ENCODE measurements around the gene CXXC1.
"Not testable (repeated sequence)": the region's sequence is repeated elsewhere in the genome, so short reads cannot be mapped to it uniquely, and the experiment has no call there.

CXXC1 gene

GRCh38 chr18:50268022-50268747 lies 19.3 kb downstream of the CXXC1 start:
- Histone ChIP-seq H3K36me3 (ENCODE audit: insufficient read depth, insufficient read length, low read length) (peaks cover 40% of the 10 kb centered on the region), H3K9ac (ENCODE audit: insufficient read length, low read depth) (peak overlapping the region; percentile 50), H3K4me3 (ENCODE audit: insufficient read length, low read depth) (peak overlapping the region; percentile 26), H3K4me1 (ENCODE audit: insufficient read depth, insufficient read length) (no peaks in the 10 kb centered on the region), H3K27me3 (ENCODE audit: insufficient read depth, insufficient read length) (no peaks in the 10 kb centered on the region), H3K9me3 (ENCODE audit: insufficient read depth, low read length) (no peaks in the 10 kb centered on the region)
- peak; percentile 51 for DNase-seq (ENCODE audit: low read depth, low spot score)
- no peak for TF ChIP-seq ZNF274 (IDR thresholded peaks at IDR 0.05; ENCODE audit: low read depth, low read length)
- no peak for TF ChIP-seq YY1 (IDR thresholded peaks at IDR 0.05; ENCODE audit: insufficient read depth, insufficient read length)

- Histone ChIP-seq H3K36me3 (ENCODE audit: insufficient read depth, insufficient read length, low read length) (peaks cover 21% of the 10 kb centered on the region), H3K9ac (ENCODE audit: insufficient read length, low read depth) (peak within 1 kb of the TSS; percentile 80)
Measured at GRCh38 chr18:50266248-50266704, 21.2 kb downstream of the CXXC1 start, which contains the start of gene CFAP53. Gene CFAP53 (minus strand): TSS chr18:50266495. CDS start chr18:50266404, 91 bp downstream.

DNA sequence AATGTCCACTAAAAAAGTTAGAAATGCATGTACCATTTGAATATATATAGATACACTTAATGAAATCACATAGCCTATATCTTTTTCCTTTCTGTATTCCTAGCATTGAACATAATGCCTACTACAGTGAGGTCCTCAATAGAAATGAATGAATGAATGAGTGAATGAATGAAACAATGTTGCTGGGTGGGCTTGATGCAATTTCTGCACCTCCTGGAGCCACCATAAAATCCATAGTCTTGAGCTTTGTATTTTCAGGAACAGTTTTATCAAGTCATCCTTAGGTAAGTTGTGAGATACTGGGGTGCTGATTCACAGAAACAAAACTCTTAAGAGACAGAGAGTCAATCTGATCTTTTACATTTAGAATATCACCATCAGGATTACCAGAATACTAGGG lies 24.5 kb downstream of the CXXC1 start:
- Histone ChIP-seq H3K9ac (ENCODE audit: insufficient read length, low read depth) (no peak overlapping the region), H3K36me3 (ENCODE audit: insufficient read depth, insufficient read length, low read length) (no peaks in the 10 kb centered on the region), H3K9me3 (ENCODE audit: insufficient read depth, low read length) (no peaks in the 10 kb centered on the region), H3K4me1 (ENCODE audit: insufficient read depth, insufficient read length) (no peaks in the 10 kb centered on the region), H3K27me3 (ENCODE audit: insufficient read depth, insufficient read length) (no peaks in the 10 kb centered on the region), H3K4me3 (ENCODE audit: insufficient read length, low read depth) (no peak overlapping the region)
- DNase-seq (ENCODE audit: low read depth, low spot score): no peak
- TF ChIP-seq ZNF274 (IDR thresholded peaks at IDR 0.05; ENCODE audit: low read depth, low read length) (no peak), SUZ12 (IDR thresholded peaks at IDR 0.05; ENCODE audit: extremely low read depth, insufficient read depth, insufficient read length) (no peak), YY1 (IDR thresholded peaks at IDR 0.05; ENCODE audit: insufficient read depth, insufficient read length) (no peak)

More at GRCh38 chr18:50266248-50266704, 21.2 kb downstream of the CXXC1 start, which contains the start of gene CFAP53:
- Histone ChIP-seq H3K9me3 (ENCODE audit: insufficient read depth, low read length) (no peaks in the 10 kb centered on the region), H3K4me3 (ENCODE audit: insufficient read length, low read depth) (peak within 1 kb of the TSS; percentile 68), H3K27me3 (ENCODE audit: insufficient read depth, insufficient read length) (no peaks in the 10 kb centered on the region), H3K4me1 (ENCODE audit: insufficient read depth, insufficient read length) (no peaks in the 10 kb centered on the region)
- TF ChIP-seq YY1 (IDR thresholded peaks at IDR 0.05; ENCODE audit: insufficient read depth, insufficient read length) (no peak), SUZ12 (IDR thresholded peaks at IDR 0.05; ENCODE audit: extremely low read depth, insufficient read depth, insufficient read length) (no peak), ZNF274 (IDR thresholded peaks at IDR 0.05; ENCODE audit: low read depth, low read length) (no peak)
- DNase-seq (ENCODE audit: low read depth, low spot score): peak; percentile 71

GRCh38 chr18:50250935-50251334 lies 36.6 kb downstream of the CXXC1 start:
- Histone ChIP-seq H3K4me1 (ENCODE audit: insufficient read depth, insufficient read length) (no peaks in the 10 kb centered on the region), H3K36me3 (ENCODE audit: insufficient read depth, insufficient read length, low read length) (no peaks in the 10 kb centered on the region), H3K9me3 (ENCODE audit: insufficient read depth, low read length) (no peaks in the 10 kb centered on the region), H3K27me3 (ENCODE audit: insufficient read depth, insufficient read length) (no peaks in the 10 kb centered on the region), H3K4me3 (ENCODE audit: insufficient read length, low read depth) (no peak overlapping the region), H3K9ac (ENCODE audit: insufficient read length, low read depth) (no peak overlapping the region)
- TF ChIP-seq ZNF274 (IDR thresholded peaks at IDR 0.05; ENCODE audit: low read depth, low read length) (no peak), SUZ12 (IDR thresholded peaks at IDR 0.05; ENCODE audit: extremely low read depth, insufficient read depth, insufficient read length) (no peak), YY1 (IDR thresholded peaks at IDR 0.05; ENCODE audit: insufficient read depth, insufficient read length) (no peak)
- DNase-seq (ENCODE audit: low read depth, low spot score): no peak

DNA sequence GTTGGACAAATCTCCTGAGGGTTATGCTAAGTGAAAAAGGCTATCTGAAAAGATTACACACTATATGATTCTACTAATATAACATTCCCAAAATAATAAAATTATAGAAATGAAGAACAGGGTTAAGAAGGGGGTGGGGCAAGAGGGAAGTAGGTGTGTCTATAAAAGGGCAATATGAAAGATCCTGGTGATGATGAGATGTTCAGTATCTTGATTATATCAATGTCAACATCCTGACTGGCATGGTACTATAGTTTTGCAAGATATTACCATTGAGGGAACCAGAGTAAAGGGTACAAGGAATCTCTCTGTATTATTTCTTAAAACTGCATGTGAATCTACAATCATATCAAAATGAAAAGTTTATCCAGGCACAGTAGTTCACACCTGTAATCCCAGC lies 37.9 kb downstream of the CXXC1 start:
- H3K4me3 ChIP-seq (ENCODE audit: insufficient read length, low read depth): no peak overlapping the region
- no peaks in the 10 kb centered on the region for H3K9me3 ChIP-seq (ENCODE audit: insufficient read depth, low read length)
- TF ChIP-seq ZNF274 (IDR thresholded peaks at IDR 0.05; ENCODE audit: low read depth, low read length) (no peak), YY1 (IDR thresholded peaks at IDR 0.05; ENCODE audit: insufficient read depth, insufficient read length) (no peak), SUZ12 (IDR thresholded peaks at IDR 0.05; ENCODE audit: extremely low read depth, insufficient read depth, insufficient read length) (no peak)
- DNase-seq (ENCODE audit: low read depth, low spot score): no peak
- H3K27me3 ChIP-seq (ENCODE audit: insufficient read depth, insufficient read length): no peaks in the 10 kb centered on the region
- H3K9ac ChIP-seq (ENCODE audit: insufficient read length, low read depth): no peak overlapping the region
- H3K4me1 ChIP-seq (ENCODE audit: insufficient read depth, insufficient read length): no peaks in the 10 kb centered on the region
- no peaks in the 10 kb centered on the region for H3K36me3 ChIP-seq (ENCODE audit: insufficient read depth, insufficient read length, low read length)

GRCh38 chr18:50247561-50247960 lies 39.9 kb downstream of the CXXC1 start:
- Histone ChIP-seq H3K4me1 (ENCODE audit: insufficient read depth, insufficient read length) (no peaks in the 10 kb centered on the region), H3K36me3 (ENCODE audit: insufficient read depth, insufficient read length, low read length) (no peaks in the 10 kb centered on the region), H3K4me3 (ENCODE audit: insufficient read length, low read depth) (no peak overlapping the region), H3K9ac (ENCODE audit: insufficient read length, low read depth) (no peak overlapping the region), H3K27me3 (ENCODE audit: insufficient read depth, insufficient read length) (no peaks in the 10 kb centered on the region), H3K9me3 (ENCODE audit: insufficient read depth, low read length) (0 out of 2 replicates have a peak, but pooled peaks cover 1% of the 10 kb centered on the region)
- TF ChIP-seq SUZ12 (IDR thresholded peaks at IDR 0.05; ENCODE audit: extremely low read depth, insufficient read depth, insufficient read length) (no peak), YY1 (IDR thresholded peaks at IDR 0.05; ENCODE audit: insufficient read depth, insufficient read length) (no peak), ZNF274 (IDR thresholded peaks at IDR 0.05; ENCODE audit: low read depth, low read length) (no peak)
- DNase-seq (ENCODE audit: low read depth, low spot score): no peak

DNA sequence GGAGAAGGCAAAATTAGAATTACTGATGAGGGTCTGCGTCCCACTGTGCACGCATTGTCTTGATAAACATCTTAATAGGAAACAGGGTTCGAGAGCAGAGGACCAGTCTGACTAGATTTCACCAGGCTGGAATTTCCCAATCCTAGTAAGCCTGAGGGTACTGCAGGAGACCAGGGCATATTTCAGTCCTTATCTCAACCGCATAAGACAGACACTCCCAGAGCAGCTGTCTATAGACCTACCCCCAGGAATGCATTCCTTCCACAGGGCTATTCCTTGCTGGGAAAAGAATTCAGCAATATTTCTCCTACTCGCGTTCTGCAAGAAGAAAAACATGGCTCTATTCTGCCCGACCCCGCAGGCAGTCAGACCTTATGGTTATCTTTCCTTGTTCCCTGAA lies 45.7 kb downstream of the CXXC1 start:
- H3K4me3 ChIP-seq (ENCODE audit: insufficient read length, low read depth); DNase-seq (ENCODE audit: low read depth, low spot score); H3K36me3 ChIP-seq (ENCODE audit: insufficient read depth, insufficient read length, low read length); H3K27me3 ChIP-seq (ENCODE audit: insufficient read depth, insufficient read length); H3K9ac ChIP-seq (ENCODE audit: insufficient read length, low read depth); H3K4me1 ChIP-seq (ENCODE audit: insufficient read depth, insufficient read length): not testable (repeated sequence)
- peaks cover 20% of the 10 kb centered on the region for H3K9me3 ChIP-seq (ENCODE audit: insufficient read depth, low read length)

Data from NT2/D1 (cell line).